Cardiac muscle cell (in vitro differentiated cells and primary cell): ENCODE data around the gene CASP8. TPM values are rescaled to one million over a fixed set of nuclear protein-coding genes. Genes with fewer than 3 reads are reported as not detected.

Source experiments
- DNase-seq, 2 donors: peaks; one replicate each; pipeline versions ENCODE4 v3.0.0 to v3.0.0-alpha.2; 2010 to 2017; ENCODE audit warnings: low read depth in 1 of 2, low spot score in 1 of 2
- H3K27ac ChIP-seq: fragments of 200-600 bp; sonication (generic); 2 replicates; pipeline ENCODE4 v1.5.1; 2016
- H3K27me3 ChIP-seq: fragments of 200-600 bp; sonication (generic); 2 replicates; pipeline ENCODE4 v1.6.0; 2016; ENCODE audit warnings: control low read depth
- H3K36me3 ChIP-seq: fragments of 200-600 bp; sonication (generic); 2 replicates; pipeline ENCODE4 v1.5.1; 2016; ENCODE audit warnings: control low read depth
- H3K4me1 ChIP-seq: fragments of 200-600 bp; sonication (generic); 2 replicates; pipeline ENCODE4 v1.8.1; 2017; ENCODE audit warnings: low read depth, mild to moderate bottlenecking, mixed run types
- H3K4me3 ChIP-seq: fragments of 200-600 bp; sonication (generic); 2 replicates; pipeline ENCODE4 v1.5.1; 2016; ENCODE audit warnings: mild to moderate bottlenecking
- H3K9me3 ChIP-seq: fragments of 200-600 bp; sonication (generic); 2 replicates; pipeline ENCODE4 v1.5.1; 2017; ENCODE audit warnings: low read depth, mild to moderate bottlenecking, control low read depth
- polyA plus RNA-seq: library from polyadenylated mRNA; unstranded; fragments of >200 nt; fragmentation: Nextera tagmentation; extraction: Ambion mirVana; gene quantifications from 2 replicates; pipeline ENCODE4 v1.2.1, GENCODE V29; 2016
- total RNA-seq: library from RNA; depleted of rRNA; stranded (reverse); fragments of >200 nt; gene quantifications from 2 replicates; pipeline ENCODE4 v1.2.3, GENCODE V29; 2016
- TF ChIP-seq, protein P1 (sequence below): IDR thresholded peaks from 2 replicates; pipeline ENCODE4 v1.5.1; 2012; ENCODE audit warnings: low read depth, mild to moderate bottlenecking, low read length

CASP8 gene
- total and polyA plus RNA-seq, 2 experiments from 2014 or later: 0.13 to 0.18 TPM

DNA sequence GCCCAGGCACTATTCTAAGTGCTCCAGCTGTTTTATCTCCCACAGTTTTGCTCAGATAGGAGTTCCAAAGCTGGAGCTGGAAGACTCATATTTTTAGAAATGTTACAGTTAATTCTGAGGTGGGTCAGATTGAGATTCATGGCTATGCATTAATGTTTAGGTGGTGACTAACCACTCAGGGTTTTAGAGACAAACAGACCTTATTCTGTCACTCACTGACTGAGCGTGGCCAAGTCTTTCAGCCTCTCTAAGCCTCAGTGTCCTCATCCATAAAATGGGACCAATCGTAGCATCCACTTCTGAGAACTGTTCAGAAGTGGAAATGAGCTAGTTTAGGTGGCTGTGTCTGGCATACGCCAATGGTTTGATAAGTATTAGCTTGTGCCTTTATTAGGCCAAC is 4.3 kb upstream of the CASP8 start:
- TF ChIP-seq, protein P1, sequence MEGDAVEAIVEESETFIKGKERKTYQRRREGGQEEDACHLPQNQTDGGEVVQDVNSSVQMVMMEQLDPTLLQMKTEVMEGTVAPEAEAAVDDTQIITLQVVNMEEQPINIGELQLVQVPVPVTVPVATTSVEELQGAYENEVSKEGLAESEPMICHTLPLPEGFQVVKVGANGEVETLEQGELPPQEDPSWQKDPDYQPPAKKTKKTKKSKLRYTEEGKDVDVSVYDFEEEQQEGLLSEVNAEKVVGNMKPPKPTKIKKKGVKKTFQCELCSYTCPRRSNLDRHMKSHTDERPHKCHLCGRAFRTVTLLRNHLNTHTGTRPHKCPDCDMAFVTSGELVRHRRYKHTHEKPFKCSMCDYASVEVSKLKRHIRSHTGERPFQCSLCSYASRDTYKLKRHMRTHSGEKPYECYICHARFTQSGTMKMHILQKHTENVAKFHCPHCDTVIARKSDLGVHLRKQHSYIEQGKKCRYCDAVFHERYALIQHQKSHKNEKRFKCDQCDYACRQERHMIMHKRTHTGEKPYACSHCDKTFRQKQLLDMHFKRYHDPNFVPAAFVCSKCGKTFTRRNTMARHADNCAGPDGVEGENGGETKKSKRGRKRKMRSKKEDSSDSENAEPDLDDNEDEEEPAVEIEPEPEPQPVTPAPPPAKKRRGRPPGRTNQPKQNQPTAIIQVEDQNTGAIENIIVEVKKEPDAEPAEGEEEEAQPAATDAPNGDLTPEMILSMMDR: no peak
- Histone ChIP-seq H3K36me3 (no peaks in the 10 kb centered on the region), H3K27ac (no peak overlapping the region), H3K4me3 (no peak overlapping the region), H3K4me1 (peaks cover 3% of the 10 kb centered on the region), H3K9me3 (no peaks in the 10 kb centered on the region), H3K27me3 (no peaks in the 10 kb centered on the region)
- DNase-seq: no peak

DNA sequence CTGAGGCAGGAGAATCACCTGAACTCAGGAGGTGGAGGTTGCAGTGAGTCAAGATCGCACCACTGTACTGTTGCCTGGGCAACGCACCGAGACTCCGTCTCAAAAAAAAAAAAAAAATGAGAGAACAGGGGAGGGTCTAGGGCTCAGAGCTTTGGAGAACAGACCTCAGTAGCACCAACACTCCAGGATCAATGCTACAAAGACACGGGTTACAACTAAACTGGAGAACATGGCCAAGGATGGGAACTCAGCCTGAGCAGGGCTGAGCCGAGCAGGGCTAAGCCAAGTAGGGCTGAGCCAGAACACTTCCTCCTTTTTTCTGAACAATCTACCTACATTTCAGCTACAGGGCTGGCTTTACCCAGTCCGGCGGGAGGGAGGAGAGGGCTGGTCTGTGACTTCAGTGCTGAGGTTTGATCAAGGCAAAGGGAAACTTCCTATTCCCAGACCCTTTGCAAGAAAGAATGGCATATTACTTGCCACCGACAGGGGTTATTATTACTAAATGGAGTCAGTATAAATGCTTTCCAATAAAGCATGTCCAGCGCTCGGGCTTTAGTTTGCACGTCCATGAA is 2.9 kb upstream of the CASP8 start:
- Histone ChIP-seq H3K27ac (no peak overlapping the region), H3K4me1 (peaks cover 3% of the 10 kb centered on the region), H3K36me3 (no peaks in the 10 kb centered on the region), H3K4me3 (no peak overlapping the region), H3K9me3 (no peaks in the 10 kb centered on the region), H3K27me3 (no peaks in the 10 kb centered on the region)
- no peak for DNase-seq
- TF ChIP-seq, protein P1: peak; percentile 7

DNA sequence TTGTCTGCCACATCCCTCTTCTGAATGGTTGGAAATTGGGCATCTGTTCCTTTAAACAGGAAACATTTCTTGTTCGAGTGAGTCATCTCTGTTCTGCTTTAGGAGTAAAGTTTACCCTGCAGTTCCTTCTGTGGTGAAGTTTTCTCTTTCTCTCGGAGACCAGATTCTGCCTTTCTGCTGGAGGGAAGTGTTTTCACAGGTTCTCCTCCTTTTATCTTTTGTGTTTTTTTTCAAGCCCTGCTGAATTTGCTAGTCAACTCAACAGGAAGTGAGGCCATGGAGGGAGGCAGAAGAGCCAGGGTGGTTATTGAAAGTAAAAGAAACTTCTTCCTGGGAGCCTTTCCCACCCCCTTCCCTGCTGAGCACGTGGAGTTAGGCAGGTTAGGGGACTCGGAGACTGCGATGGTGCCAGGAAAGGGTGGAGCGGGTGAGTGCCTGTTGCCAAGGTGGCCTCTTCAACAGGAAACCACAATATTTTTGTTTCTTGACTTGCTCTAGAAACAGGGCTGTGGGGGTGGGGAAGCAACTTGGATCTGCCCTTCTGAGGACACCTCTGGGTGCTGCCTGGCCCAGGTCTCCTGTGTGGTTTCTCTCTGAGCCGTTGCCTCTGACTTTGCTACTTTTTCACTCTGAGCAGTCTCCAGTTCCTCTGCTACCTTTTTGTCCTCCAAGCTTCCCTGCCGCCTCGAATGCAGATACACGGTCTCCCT is 2.2 kb upstream of the CASP8 start:
- no peaks in the 10 kb centered on the region for H3K9me3 ChIP-seq
- no peak overlapping the region for H3K4me3 ChIP-seq
- H3K27me3 ChIP-seq: no peaks in the 10 kb centered on the region
- no peak overlapping the region for H3K27ac ChIP-seq
- H3K4me1 ChIP-seq: peaks cover 3% of the 10 kb centered on the region
- peak; percentile 9 to 92 for DNase-seq
- no peaks in the 10 kb centered on the region for H3K36me3 ChIP-seq
- TF ChIP-seq, protein P1: no peak

DNA sequence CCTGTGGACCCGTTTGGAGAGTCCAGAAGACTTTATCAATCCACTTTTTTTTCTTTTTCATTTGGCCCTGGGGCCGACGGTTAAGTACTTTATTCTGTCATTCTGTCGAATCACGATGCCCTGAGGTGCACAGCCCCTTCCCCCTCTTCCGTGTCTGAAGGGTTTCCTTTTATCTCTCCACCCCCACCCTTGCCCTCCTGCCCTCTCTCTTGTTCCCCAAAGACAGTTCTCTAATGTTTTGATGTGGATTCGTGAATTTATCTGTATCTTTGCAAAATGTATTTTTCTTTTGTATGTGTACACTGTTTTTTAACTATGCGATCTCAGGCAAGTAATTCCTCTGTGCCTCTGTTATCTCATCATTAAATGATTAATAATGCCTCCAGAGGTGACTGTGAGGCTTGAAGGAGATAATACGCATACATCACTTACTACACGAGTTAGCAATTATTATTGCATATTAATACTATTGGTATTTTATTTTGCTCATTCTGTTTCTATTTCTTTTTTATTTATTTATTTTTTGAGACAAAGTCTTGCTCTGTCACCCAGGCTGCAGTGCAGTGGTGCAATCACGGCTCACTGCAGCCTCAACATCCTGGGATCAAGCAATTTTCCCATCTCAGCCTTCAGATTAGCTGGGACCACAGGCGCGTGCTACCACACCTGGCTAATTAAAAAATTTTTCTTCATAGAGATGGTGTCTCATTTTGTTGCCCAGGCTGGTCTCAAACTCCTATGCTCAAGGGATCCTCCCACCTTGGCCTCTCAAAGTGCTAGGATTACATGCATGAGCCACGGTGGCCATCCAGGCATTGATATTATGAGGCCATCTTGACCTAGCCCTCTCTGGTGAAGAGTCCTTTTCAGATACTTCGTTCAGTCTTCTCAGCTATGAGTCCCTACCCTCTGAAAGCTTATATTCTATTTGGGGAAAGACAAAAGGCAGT is 1.4 kb upstream of the CASP8 start:
- DNase-seq: peak in 1 of 2 donors; percentile 7

DNA sequence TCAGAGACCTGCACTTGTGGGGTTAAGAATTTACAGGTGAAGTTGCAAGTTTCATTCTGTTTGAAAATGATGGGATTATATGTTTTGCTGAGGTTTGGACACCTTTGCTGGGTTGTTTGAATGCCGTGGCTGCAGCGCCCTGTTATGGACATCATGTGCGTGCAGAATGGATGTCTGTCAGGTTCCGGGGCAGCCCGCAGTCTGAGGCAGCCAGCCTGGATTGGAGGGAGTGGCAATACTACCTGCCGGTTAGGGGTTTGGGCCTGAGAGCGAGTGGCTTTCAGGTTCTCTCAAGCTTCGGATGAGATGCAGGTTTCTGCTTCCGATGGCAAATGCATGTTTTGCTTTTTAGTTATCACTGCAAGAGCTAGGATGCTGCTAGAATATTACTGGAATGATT is 1.1 kb downstream of the CASP8 start:
- H3K9me3 ChIP-seq: no peaks in the 10 kb centered on the region
- H3K36me3 ChIP-seq: no peaks in the 10 kb centered on the region
- no peaks in the 10 kb centered on the region for H3K27me3 ChIP-seq
- no peak for DNase-seq
- TF ChIP-seq, protein P1: no peak
- H3K4me3 ChIP-seq: no peak overlapping the region
- H3K27ac ChIP-seq: no peak overlapping the region
- no peaks in the 10 kb centered on the region for H3K4me1 ChIP-seq

More for the DNA sequence above, 1.4 kb upstream of the CASP8 start:
- Histone ChIP-seq H3K36me3 (no peaks in the 10 kb centered on the region), H3K4me1 (peaks cover 3% of the 10 kb centered on the region), H3K9me3 (no peaks in the 10 kb centered on the region), H3K27ac (no peak overlapping the region), H3K4me3 (no peak overlapping the region), H3K27me3 (no peaks in the 10 kb centered on the region)
- TF ChIP-seq, protein P1: peak; percentile 23
